Measurements from ENCODE around the gene HERC3.

Gene HERC3

GRCh38 chr4:88583631-88584470 is 8.4 kb upstream of the HERC3 start:
- Histone ChIP-seq H3K4me2 (ENCODE audit: low read length) (no peak overlapping the region), H3K79me1 (ENCODE audit: low read length) (no peaks in the 10 kb centered on the region), H3K4ac (ENCODE audit: low read depth, low read length) (no peak overlapping the region), H2BK12ac (ENCODE audit: low read length) (no peak overlapping the region), H2BK120ac (ENCODE audit: insufficient read depth, low read length, poor library complexity) (no peak overlapping the region), H3K27me3 (ENCODE audit: insufficient read depth, low read length) (no peaks in the 10 kb centered on the region), H3K23ac (ENCODE audit: low read length) (no peak overlapping the region), H3K36me3 (ENCODE audit: control insufficient read depth in 1 of 2, insufficient read depth in 2 of 2, low read length in 2 of 2) (no peaks in the 10 kb centered on the region), H2AFZ (ENCODE audit: insufficient read depth, low read length, poor library complexity) (no peak overlapping the region), H3K4me1 (ENCODE audit: control insufficient read depth in 1 of 2, insufficient read depth in 2 of 2, low read length in 2 of 2) (no peaks in the 10 kb centered on the region), H3K18ac (ENCODE audit: low read length) (no peak overlapping the region), H3K4me3 (ENCODE audit: low read depth, low read length) (no peak overlapping the region), H4K12ac (ENCODE audit: low read depth, low read length) (no peak overlapping the region), H3K9ac (ENCODE audit: low read length) (no peak overlapping the region), H3K79me2 (ENCODE audit: control insufficient read depth, insufficient read depth, low read length, poor library complexity) (no peaks in the 10 kb centered on the region), H2AK5ac (ENCODE audit: low read length) (no peak overlapping the region), H3K9me3 (ENCODE audit: insufficient read depth, low read depth, low read length) (no peaks in the 10 kb centered on the region), H4K8ac (ENCODE audit: low read depth, low read length) (no peak overlapping the region), H2BK5ac (ENCODE audit: low read depth, low read length, poor library complexity) (no peak overlapping the region), H3K14ac (ENCODE audit: low read length) (no peak overlapping the region), H4K91ac (ENCODE audit: low read depth, low read length) (no peak overlapping the region), H3K27ac (ENCODE audit: low read depth, low read length) (no peak overlapping the region)
- DNase-seq: peak; percentile 63 to 81
- no CpG with 5 or more reads among the region's 3 CpGs for WGBS (ENCODE audit: extremely low coverage, insufficient coverage, insufficient read length)

- H2AFZ ChIP-seq (ENCODE audit: insufficient read depth, low read length, poor library complexity): no peak overlapping the region
- WGBS (ENCODE audit: extremely low coverage, insufficient coverage, insufficient read length): no CpG with 5 or more reads among the region's 2 CpGs
- H3K4me1 ChIP-seq (ENCODE audit: control insufficient read depth in 1 of 2, insufficient read depth in 2 of 2, low read length in 2 of 2): no peaks in the 10 kb centered on the region
- H3K18ac ChIP-seq (ENCODE audit: low read length): no peak overlapping the region
- H2BK120ac ChIP-seq (ENCODE audit: insufficient read depth, low read length, poor library complexity): no peak overlapping the region
- H3K4me3 ChIP-seq (ENCODE audit: low read depth, low read length): no peak overlapping the region
- H2BK5ac ChIP-seq (ENCODE audit: low read depth, low read length, poor library complexity): no peak overlapping the region
- H3K36me3 ChIP-seq (ENCODE audit: control insufficient read depth in 1 of 2, insufficient read depth in 2 of 2, low read length in 2 of 2): no peaks in the 10 kb centered on the region
- no peak overlapping the region for H3K9ac ChIP-seq (ENCODE audit: low read length)
- no peak overlapping the region for H3K27ac ChIP-seq (ENCODE audit: low read depth, low read length)
- no peaks in the 10 kb centered on the region for H3K27me3 ChIP-seq (ENCODE audit: insufficient read depth, low read length)
- H4K91ac ChIP-seq (ENCODE audit: low read depth, low read length): no peak overlapping the region
- no peak overlapping the region for H2AK5ac ChIP-seq (ENCODE audit: low read length)
- H3K79me2 ChIP-seq (ENCODE audit: control insufficient read depth, insufficient read depth, low read length, poor library complexity): no peaks in the 10 kb centered on the region
- no peak overlapping the region for H3K4me2 ChIP-seq (ENCODE audit: low read length)
- no peak overlapping the region for H3K23ac ChIP-seq (ENCODE audit: low read length)
- H4K8ac ChIP-seq (ENCODE audit: low read depth, low read length): no peak overlapping the region
- no peak overlapping the region for H3K14ac ChIP-seq (ENCODE audit: low read length)
- H3K9me3 ChIP-seq (ENCODE audit: insufficient read depth, low read depth, low read length): no peaks in the 10 kb centered on the region
- no peak overlapping the region for H2BK12ac ChIP-seq (ENCODE audit: low read length)
- H3K79me1 ChIP-seq (ENCODE audit: low read length): no peaks in the 10 kb centered on the region
- no peak overlapping the region for H4K12ac ChIP-seq (ENCODE audit: low read depth, low read length)
- DNase-seq: no peak
- no peak overlapping the region for H3K4ac ChIP-seq (ENCODE audit: low read depth, low read length)
Measured at GRCh38 chr4:88584471-88584900, 7.8 kb upstream of the HERC3 start.

- Histone ChIP-seq H3K9me3 (ENCODE audit: insufficient read depth, low read depth, low read length) (no peaks in the 10 kb centered on the region), H3K4me1 (ENCODE audit: control insufficient read depth in 1 of 2, insufficient read depth in 2 of 2, low read length in 2 of 2) (no peaks in the 10 kb centered on the region), H2BK12ac (ENCODE audit: low read length) (no peak overlapping the region), H3K4me3 (ENCODE audit: low read depth, low read length) (no peak overlapping the region), H4K8ac (ENCODE audit: low read depth, low read length) (no peak overlapping the region), H2BK120ac (ENCODE audit: insufficient read depth, low read length, poor library complexity) (no peak overlapping the region), H3K4ac (ENCODE audit: low read depth, low read length) (no peak overlapping the region), H4K12ac (ENCODE audit: low read depth, low read length) (no peak overlapping the region), H3K27me3 (ENCODE audit: insufficient read depth, low read length) (no peaks in the 10 kb centered on the region), H3K9ac (ENCODE audit: low read length) (no peak overlapping the region), H2AK5ac (ENCODE audit: low read length) (no peak overlapping the region), H3K4me2 (ENCODE audit: low read length) (no peak overlapping the region), H3K27ac (ENCODE audit: low read depth, low read length) (no peak overlapping the region), H3K79me1 (ENCODE audit: low read length) (no peaks in the 10 kb centered on the region), H3K18ac (ENCODE audit: low read length) (no peak overlapping the region), H2AFZ (ENCODE audit: insufficient read depth, low read length, poor library complexity) (no peak overlapping the region), H4K91ac (ENCODE audit: low read depth, low read length) (no peak overlapping the region), H3K79me2 (ENCODE audit: control insufficient read depth, insufficient read depth, low read length, poor library complexity) (no peaks in the 10 kb centered on the region), H3K14ac (ENCODE audit: low read length) (no peak overlapping the region), H2BK5ac (ENCODE audit: low read depth, low read length, poor library complexity) (no peak overlapping the region), H3K23ac (ENCODE audit: low read length) (no peak overlapping the region), H3K36me3 (ENCODE audit: control insufficient read depth in 1 of 2, insufficient read depth in 2 of 2, low read length in 2 of 2) (no peaks in the 10 kb centered on the region)
- no CpG with 5 or more reads among the region's 3 CpGs for WGBS (ENCODE audit: extremely low coverage, insufficient coverage, insufficient read length)
- peak; percentile 11 to 83 for DNase-seq
Measured at GRCh38 chr4:88585917-88586316, 6.4 kb upstream of the HERC3 start.

- no peak overlapping the region for H2BK5ac ChIP-seq (ENCODE audit: low read depth, low read length, poor library complexity)
- H4K91ac ChIP-seq (ENCODE audit: low read depth, low read length): no peak overlapping the region
- no peak overlapping the region for H3K4ac ChIP-seq (ENCODE audit: low read depth, low read length)
- peaks cover 2% of the 10 kb centered on the region for H3K27me3 ChIP-seq (ENCODE audit: insufficient read depth, low read length)
- no peak overlapping the region for H3K23ac ChIP-seq (ENCODE audit: low read length)
- no peak overlapping the region for H3K4me3 ChIP-seq (ENCODE audit: low read depth, low read length)
- H3K36me3 ChIP-seq (ENCODE audit: control insufficient read depth in 1 of 2, insufficient read depth in 2 of 2, low read length in 2 of 2): no peaks in the 10 kb centered on the region
- no peak for DNase-seq
- H3K18ac ChIP-seq (ENCODE audit: low read length): no peak overlapping the region
- H2AK5ac ChIP-seq (ENCODE audit: low read length): no peak overlapping the region
- H2BK120ac ChIP-seq (ENCODE audit: insufficient read depth, low read length, poor library complexity): no peak overlapping the region
- no peaks in the 10 kb centered on the region for H3K79me1 ChIP-seq (ENCODE audit: low read length)
- WGBS (ENCODE audit: extremely low coverage, insufficient coverage, insufficient read length): no CpG with 5 or more reads among the region's 1 CpG
- no peak overlapping the region for H3K9ac ChIP-seq (ENCODE audit: low read length)
- H3K9me3 ChIP-seq (ENCODE audit: insufficient read depth, low read depth, low read length): no peaks in the 10 kb centered on the region
- no peak overlapping the region for H3K4me2 ChIP-seq (ENCODE audit: low read length)
- H2AFZ ChIP-seq (ENCODE audit: insufficient read depth, low read length, poor library complexity): no peak overlapping the region
- H4K12ac ChIP-seq (ENCODE audit: low read depth, low read length): no peak overlapping the region
- no peak overlapping the region for H2BK12ac ChIP-seq (ENCODE audit: low read length)
- H3K27ac ChIP-seq (ENCODE audit: low read depth, low read length): no peak overlapping the region
- no peak overlapping the region for H3K14ac ChIP-seq (ENCODE audit: low read length)
- H3K79me2 ChIP-seq (ENCODE audit: control insufficient read depth, insufficient read depth, low read length, poor library complexity): no peaks in the 10 kb centered on the region
- no peak overlapping the region for H4K8ac ChIP-seq (ENCODE audit: low read depth, low read length)
- no peaks in the 10 kb centered on the region for H3K4me1 ChIP-seq (ENCODE audit: control insufficient read depth in 1 of 2, insufficient read depth in 2 of 2, low read length in 2 of 2)
Measured at GRCh38 chr4:88587306-88587705, 5.0 kb upstream of the HERC3 start.

All from trophoblast cell (in vitro differentiated cells and primary cell).